Panc1 (cell line): Measurements from ENCODE around the gene NADSYN1. TPM values are rescaled to one million over a fixed set of nuclear protein-coding genes. Genes with fewer than 3 reads are reported as not detected.

Experiments
- microRNA-seq: library from miRNA; unstranded; fragments of <30 nt; microRNA quantifications from one replicate; pipeline ENCODE4 v1.1.0, GENCODE V29; 2020; ENCODE audit not compliant: unreplicated experiment
- total RNA-seq: library from RNA; stranded (reverse); gene quantifications from one replicate; pipeline ENCODE4 v1.2.1, GENCODE V29; 2021; ENCODE audit not compliant: unreplicated experiment

NADSYN1 gene
- total RNA-seq, 1 experiment from 2014 or later: 76.1 TPM

Small RNA genes within 50 kb of the gene (microRNA-seq; reads per million reads assigned to microRNA genes)
- not detected for gene MIR6754

Other genes starting within 250 kb of the NADSYN1 start
- 1.7 TPM for gene SHANK2, start 200.6 kb upstream of the NADSYN1 start, total RNA-seq
- gene DHCR7, start 4.8 kb upstream of the NADSYN1 start, total RNA-seq: 356 TPM
- not detected for gene KRTAP5-7, start 74.1 kb downstream of the NADSYN1 start, total RNA-seq
- not detected for gene KRTAP5-8, start 84.8 kb downstream of the NADSYN1 start, total RNA-seq
- gene KRTAP5-9, start 95.2 kb downstream of the NADSYN1 start, total RNA-seq: not detected
- not detected for gene KRTAP5-10, start 112.4 kb downstream of the NADSYN1 start, total RNA-seq
- gene KRTAP5-11, start 129.7 kb downstream of the NADSYN1 start, total RNA-seq: not detected